RWPE2 (cell line): Measurements from ENCODE around the gene NEDD8.

ENCODE experiments used
- ATAC-seq: fragments of 200-7000 bp; cut with Tn5 transposase; 3 replicates; pipeline ENCODE4 v1.9.1; 2021; ENCODE audit warnings: low read depth
- DNase-seq: peaks from one replicate; pipeline ENCODE4 v3.0.0-alpha.2; 2020; ENCODE audit warnings: low spot score
- H3K27ac ChIP-seq: fragments of 450-650 bp; 2 replicates; pipeline ENCODE4 v1.5.1; 2017; ENCODE audit warnings: mild to moderate bottlenecking; ENCODE audit not compliant: poor library complexity, severe bottlenecking
- H3K27me3 ChIP-seq: fragments of 250-450 bp; sonication (Bioruptor Pico); 2 replicates; pipeline ENCODE4 v1.5.1; 2021; ENCODE audit warnings: mild to moderate bottlenecking, moderate library complexity; ENCODE audit not compliant: insufficient read depth, poor library complexity, severe bottlenecking
- H3K36me3 ChIP-seq: fragments of 250-450 bp; sonication (Bioruptor Pico); 2 replicates; pipeline ENCODE4 v1.5.1; 2020; ENCODE audit warnings: low read depth, mild to moderate bottlenecking, moderate library complexity
- H3K4me1 ChIP-seq: fragments of 250-450 bp; sonication (Bioruptor Pico); 2 replicates; pipeline ENCODE4 v1.5.1; 2021; ENCODE audit warnings: mild to moderate bottlenecking, moderate library complexity; ENCODE audit not compliant: insufficient read depth, poor library complexity, severe bottlenecking
- H3K4me3 ChIP-seq: fragments of 250-450 bp; sonication (Bioruptor Pico); 2 replicates; pipeline ENCODE4 v1.5.1; 2021; ENCODE audit warnings: mild to moderate bottlenecking, moderate library complexity; ENCODE audit not compliant: severe bottlenecking
- H3K9me3 ChIP-seq: fragments of 250-450 bp; sonication (Bioruptor Pico); 2 replicates; pipeline ENCODE4 v1.5.1; 2021; ENCODE audit warnings: mild to moderate bottlenecking, moderate library complexity; ENCODE audit not compliant: severe bottlenecking
- CTCF ChIP-seq: fragments of 450-650 bp; IDR thresholded peaks from one replicate; pipeline ENCODE4 v1.5.1; 2017; ENCODE audit warnings: mild to moderate bottlenecking, moderate library complexity; ENCODE audit not compliant: poor library complexity, severe bottlenecking

NEDD8 gene

DNA sequence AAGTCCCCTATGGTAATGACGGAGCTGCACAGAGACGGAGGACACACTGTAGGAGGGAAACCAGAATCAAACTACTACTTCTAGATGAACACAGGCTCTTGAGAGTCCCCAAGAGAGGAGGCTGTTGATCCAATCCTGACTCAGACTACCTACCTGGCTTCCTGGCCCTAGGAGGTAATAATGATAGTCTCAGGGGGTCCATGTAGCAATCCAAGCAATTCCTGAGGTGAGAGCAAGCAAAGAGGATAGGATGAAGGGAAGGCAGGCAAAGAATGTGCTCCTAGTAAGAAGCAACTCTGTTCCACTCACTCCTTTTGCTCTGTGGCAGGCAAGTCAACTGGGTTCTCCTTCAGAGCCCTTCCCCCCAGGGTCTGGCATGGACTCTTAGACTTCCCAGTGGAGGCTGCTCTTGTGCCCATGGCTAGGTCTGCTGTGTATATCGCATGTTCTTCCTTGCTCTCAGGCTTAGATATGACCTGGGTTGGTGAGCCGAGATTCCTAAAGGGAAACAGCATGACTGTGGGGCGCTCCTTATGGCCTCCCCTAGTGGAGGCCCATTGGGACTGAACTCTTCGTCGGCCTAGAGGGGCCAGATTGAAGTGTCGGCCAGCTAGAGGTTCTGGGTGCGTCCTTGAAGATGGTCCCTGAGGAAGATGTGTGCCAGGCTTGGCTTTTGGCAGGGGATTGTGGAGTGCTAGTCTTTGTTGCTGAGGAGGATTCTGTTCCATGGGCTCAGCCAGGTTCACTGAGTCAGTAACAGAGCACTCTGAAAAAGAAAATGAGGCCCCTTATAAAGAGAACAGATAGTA lies 8.1 kb upstream of the NEDD8 start:
- ATAC-seq (no peak), DNase-seq (no peak)
- TF ChIP-seq CTCF, result no peak
- peak overlapping the region; percentile 18 for H3K27ac ChIP-seq
- H3K9me3 ChIP-seq, result no peaks in the 10 kb centered on the region
- peaks cover 63% of the 10 kb centered on the region for H3K36me3 ChIP-seq
- peaks cover 23% of the 10 kb centered on the region for H3K4me1 ChIP-seq
- H3K4me3 ChIP-seq, result no peak overlapping the region
- H3K27me3 ChIP-seq, result no peaks in the 10 kb centered on the region

GRCh38 chr14:24238527-24239037 lies 6.4 kb upstream of the NEDD8 start:
- no peak for TF ChIP-seq CTCF
- Histone ChIP-seq H3K36me3 (peaks cover 80% of the 10 kb centered on the region), H3K4me1 (peaks cover 31% of the 10 kb centered on the region)

DNA sequence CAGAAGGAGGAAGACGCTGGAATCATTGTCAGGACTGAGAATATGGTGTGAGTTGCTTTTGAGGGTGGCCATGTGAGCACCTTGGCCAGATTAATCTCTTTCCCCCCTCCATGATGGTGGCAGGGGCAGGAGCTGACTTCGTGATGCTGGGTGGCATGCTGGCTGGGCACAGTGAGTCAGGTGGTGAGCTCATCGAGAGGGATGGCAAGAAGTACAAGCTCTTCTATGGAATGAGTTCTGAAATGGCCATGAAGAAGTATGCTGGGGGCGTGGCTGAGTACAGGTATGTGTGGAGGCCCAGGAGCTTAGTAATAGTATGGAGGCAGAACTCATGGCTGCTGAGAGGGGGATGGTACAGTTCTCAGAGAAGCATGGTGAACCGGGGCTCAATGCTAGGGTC lies 6.0 kb upstream of the NEDD8 start:
- H3K27me3 ChIP-seq, result no peaks in the 10 kb centered on the region
- peak overlapping the region; percentile 18 for H3K27ac ChIP-seq
- DNase-seq (peak; percentile 85), ATAC-seq (peak; percentile 6; the same call in 2 of the 3 replicates)
- H3K9me3 ChIP-seq, result no peaks in the 10 kb centered on the region
- peaks cover 27% of the 10 kb centered on the region for H3K4me1 ChIP-seq
- H3K4me3 ChIP-seq, result no peak overlapping the region
- H3K36me3 ChIP-seq, result peaks cover 83% of the 10 kb centered on the region
- no peak for TF ChIP-seq CTCF

More at GRCh38 chr14:24238527-24239037, 6.4 kb upstream of the NEDD8 start:
- DNase-seq (no peak), ATAC-seq (no peak)
- Histone ChIP-seq H3K4me3 (no peak overlapping the region), H3K9me3 (no peaks in the 10 kb centered on the region), H3K27ac (peak overlapping the region; percentile 18), H3K27me3 (no peaks in the 10 kb centered on the region)

DNA sequence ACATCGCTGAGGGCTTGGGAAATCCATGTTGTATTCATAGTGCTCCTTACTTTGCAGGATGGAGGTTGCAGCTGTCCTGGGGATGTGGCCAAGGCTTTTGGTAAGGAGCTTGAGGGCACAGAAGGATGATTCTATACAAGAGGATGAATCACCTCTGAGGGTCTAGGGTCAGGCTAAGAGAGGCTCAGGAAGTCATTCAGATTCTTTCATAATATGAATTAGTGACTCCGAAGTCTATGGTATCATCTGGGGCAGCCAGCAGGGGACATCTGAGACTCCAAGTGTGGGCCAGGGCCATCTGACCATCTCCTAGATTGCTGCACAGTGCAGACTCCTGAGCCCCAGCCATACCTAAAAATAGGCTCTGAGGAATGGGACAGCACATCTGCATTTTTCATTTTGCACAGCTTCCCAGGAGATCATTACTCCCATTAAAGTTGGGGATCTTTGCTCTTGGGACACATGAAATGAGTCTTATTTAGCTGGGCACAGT lies 5.3 kb upstream of the NEDD8 start:
- no peak for DNase-seq
- peaks cover 24% of the 10 kb centered on the region for H3K4me1 ChIP-seq
- H3K27ac ChIP-seq, result peak overlapping the region; percentile 18
- H3K4me3 ChIP-seq, result no peak overlapping the region
- H3K9me3 ChIP-seq, result no peaks in the 10 kb centered on the region
- H3K36me3 ChIP-seq, result peaks cover 83% of the 10 kb centered on the region
- TF ChIP-seq CTCF, result no peak
- H3K27me3 ChIP-seq, result no peaks in the 10 kb centered on the region
- no peak for ATAC-seq
